Inflammatory macrophage (primary cell): ENCODE results near the gene ZNF302.

Source experiments
- DNase-seq, 2 donors: peaks; one replicate each; pipeline ENCODE4 v3.0.0-alpha.2; 2020 to 2022

ZNF302 gene

DNA sequence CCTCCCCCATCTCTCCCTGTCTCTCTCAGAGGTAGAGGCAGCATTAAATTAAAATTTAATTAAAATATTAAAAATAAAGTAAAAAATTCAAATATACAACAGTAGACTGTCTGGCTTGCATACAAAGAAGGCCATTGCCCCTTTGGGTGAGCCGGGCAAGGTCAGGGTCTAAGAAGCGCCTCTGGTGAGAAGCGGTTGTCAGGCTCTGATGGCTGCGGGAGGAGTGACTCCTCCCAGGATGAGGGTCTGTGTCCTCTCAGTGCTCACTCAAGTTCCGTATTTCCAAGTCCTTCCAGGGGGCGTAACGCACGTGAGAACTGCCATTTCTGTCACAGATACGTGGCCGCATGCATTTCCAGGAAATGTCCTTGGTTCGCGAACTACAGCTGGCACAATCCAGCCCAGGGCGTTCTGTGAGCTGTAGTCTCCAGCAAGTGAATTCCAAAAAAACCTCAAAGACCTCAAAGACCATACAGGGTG lies 55.8 kb downstream of the ZNF302 start:
- DNase-seq = peak; percentile 68 to 69

DNA sequence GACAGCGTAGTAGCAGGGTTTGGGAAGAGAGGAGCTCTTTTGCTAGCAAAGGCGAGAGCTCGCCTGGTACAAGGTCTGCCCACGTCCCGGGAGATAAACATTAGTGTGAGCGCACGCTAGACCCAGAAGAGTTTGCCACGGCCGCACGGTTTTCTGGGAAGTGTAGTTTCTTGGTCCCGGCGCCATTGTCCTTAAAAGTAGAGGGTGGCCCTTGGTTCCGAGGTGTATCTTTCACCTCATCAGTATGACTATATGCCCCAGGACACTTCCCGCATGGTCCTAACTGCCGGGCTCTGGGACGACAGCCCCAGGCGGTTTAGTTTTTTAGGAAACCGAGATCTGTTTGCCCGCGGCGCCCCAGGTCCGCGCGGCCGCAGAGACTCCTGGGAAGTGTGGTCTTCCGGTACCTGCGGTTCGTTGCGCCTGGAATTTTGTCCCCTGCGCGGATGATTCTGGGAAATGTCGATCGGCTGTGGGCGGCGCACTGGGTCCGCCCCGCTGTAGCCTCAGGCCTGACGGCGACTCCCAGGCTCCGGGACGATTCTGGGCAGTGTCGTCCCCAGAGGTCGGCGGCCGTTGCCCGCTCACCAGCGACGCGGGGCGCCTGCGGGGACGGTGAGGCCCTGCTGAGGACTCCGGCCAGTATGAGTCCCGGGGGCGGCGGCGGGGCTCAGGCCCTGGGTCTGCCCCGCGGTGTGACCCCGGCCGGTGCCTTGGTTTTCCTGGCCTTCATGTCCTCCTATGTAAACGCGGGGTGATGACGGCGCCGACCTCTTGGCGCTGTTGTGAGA lies 56.5 kb downstream of the ZNF302 start, which contains the start of gene ZNF181:
Gene ZNF181 (plus strand): TSS at position 498 of the 791 bp plus-strand sequence. CDS start 795 bp downstream, outside the sequence.
- DNase-seq = peak; percentile 88 to 94

DNA sequence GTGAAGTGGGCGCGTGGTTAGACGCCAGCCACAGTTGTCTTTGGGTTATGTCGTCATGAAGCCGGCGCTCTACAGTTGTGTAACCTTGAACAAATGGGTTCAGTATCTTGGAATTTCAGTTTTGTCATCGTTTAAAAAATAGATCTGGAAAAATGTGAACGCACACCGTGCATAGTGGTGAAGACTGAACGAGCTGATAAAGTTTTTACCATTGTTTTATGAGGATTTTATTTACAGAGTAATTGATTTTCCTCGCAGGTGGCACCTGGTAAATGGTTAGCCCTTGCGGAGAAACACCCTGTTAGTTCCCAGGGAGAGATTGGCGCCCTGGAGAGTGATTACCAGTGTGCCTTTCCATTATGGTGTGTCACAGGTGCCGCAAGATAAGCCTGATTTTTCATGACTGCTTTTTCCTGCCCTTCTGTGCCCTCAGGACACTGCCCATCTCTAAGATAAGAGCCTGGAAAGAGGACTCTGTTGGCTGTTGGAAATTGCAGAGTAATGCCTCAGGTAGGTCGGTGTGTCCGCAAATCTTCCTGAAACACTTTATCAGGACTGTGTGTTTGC lies 57.1 kb downstream of the ZNF302 start:
- DNase-seq = peak; percentile 78 to 89
